ENCODE data around the gene FASTKD1.

Gene FASTKD1

GRCh38 chr2:169507698-169508097, 66.0 kb downstream of the FASTKD1 start:
- DNase-seq (ENCODE audit: low spot score): no peak

DNA sequence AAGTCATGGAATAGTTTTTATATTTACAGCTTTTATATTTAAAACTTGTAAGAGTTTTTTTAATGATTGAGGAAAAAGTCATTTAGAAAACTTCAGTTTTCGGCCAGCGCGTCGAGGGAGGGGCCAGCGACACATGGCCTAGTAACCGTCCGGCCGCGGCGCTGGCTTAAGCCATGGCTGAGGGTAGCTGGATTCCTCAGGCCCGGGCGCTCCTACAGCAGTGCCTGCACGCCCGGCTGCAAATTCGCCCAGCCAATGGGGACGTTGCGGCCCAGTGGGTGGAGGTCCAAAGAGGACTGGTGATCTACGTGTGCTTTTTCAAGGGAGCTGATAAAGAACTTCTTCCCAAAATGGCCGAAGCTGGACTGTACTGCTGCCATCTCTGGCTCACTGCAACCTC, 69.0 kb downstream of the FASTKD1 start:
- no peak for DNase-seq (ENCODE audit: low spot score)

GRCh38 chr2:169495310-169495928, 78.2 kb downstream of the FASTKD1 start:
- DNase-seq (ENCODE audit: low spot score): no peak

GRCh38 chr2:169493360-169493759, 80.3 kb downstream of the FASTKD1 start:
- no peak for DNase-seq (ENCODE audit: low spot score)

- DNase-seq (ENCODE audit: low spot score): no peak
Observed at GRCh38 chr2:169491378-169491777, 82.3 kb downstream of the FASTKD1 start.

DNA sequence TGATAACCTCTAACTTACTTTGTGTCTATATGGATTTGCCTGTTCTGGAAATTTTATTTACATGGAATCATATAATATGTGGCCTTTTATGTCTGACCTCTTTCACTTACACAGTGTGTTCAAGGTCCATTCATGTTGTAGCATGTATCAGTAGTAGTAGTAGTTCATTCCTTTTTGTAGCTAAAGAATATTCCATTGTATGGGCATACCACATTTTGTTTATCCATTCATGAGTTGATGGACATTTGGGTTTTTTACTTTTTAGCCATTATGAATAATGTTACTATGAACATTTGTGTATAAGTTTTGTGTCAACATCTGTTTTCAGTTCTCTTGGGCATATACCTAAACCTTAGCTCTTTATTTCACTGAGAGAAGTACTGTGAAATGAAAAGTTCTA, 82.8 kb downstream of the FASTKD1 start:
- DNase-seq (ENCODE audit: low spot score): no peak

DNA sequence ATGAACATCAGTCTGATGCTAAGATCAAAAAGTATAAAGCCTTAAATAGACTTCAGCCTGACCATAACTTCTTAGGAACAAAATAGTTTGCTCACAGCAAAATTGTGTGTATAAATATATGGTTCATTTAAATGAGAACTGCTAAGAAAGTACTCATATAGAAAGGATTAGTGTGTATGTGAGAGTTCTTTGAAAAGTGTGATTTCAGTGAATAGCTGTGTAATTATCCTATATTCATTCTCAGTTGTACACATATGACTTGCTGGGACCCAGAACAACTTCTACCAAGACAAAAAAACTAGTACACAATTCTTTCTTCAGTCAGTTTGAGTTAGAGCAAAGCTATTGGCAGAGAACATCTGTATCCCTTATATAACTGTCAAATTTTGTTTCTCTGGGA, 87.2 kb downstream of the FASTKD1 start:
- DNase-seq (ENCODE audit: low spot score): no peak

DNA sequence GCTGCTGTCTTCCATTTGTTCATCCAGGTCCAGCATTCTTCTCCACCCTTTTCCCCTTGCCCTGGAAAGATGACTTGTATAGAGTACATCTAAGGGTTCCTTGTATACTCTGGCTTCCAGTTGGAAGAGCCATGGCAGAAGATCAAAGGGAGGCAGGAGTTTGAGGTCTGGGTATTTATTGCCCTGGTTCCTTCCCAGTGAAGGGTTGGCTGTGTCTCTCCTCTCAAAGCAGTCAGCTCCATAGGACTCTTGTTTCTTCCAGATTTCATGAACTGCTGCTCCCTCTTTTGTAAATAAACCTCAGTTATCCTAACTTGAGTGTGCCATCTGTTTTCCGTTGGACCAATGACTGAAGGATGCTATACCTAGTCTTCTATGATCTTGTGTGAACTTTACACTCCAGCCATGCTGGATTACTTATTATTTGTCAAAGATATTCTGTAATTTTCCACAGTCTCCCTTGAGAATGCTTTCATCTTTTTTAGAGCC, 88.0 kb downstream of the FASTKD1 start:
- DNase-seq (ENCODE audit: low spot score): no peak

DNA sequence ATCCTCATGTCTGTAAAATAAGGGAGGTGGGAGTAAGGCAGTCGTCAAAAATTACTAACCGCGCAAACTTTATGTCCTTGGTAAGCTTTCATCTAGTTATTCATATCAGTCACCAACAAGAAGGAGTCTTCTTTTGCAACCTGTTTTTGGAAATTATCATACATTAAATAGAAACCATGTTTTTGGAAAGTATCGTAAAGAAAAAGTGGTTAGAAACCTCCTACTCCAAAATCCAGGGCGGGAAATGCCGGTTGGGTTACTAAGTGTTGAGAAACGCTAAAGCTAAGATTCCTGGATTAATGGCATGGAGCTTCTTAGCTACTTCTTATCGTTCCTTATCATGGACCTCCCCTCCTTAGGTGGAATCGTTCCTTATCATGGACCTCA, 93.6 kb downstream of the FASTKD1 start:
- no peak for DNase-seq (ENCODE audit: low spot score)
